Neural cell (in vitro differentiated cells): Measurements from ENCODE around the gene SPI1.

Experiments
- CTCF ChIP-seq: fragments of 450-650 bp; IDR thresholded peaks from 2 replicates; pipeline ENCODE4 v1.5.1; 2014; ENCODE audit warnings: antibody characterized with exemption, mild to moderate bottlenecking, moderate library complexity; ENCODE audit not compliant: poor library complexity, severe bottlenecking
- EP300 ChIP-seq: fragments of 450-650 bp; conservative IDR thresholded peaks from 2 replicates; pipeline ENCODE4 v1.6.1; 2014; ENCODE audit warnings: antibody characterized with exemption, mild to moderate bottlenecking, moderate library complexity; ENCODE audit not compliant: poor library complexity, severe bottlenecking
- EZH2 ChIP-seq: fragments of 200-600, 300-800 bp; shearing (Covaris generic), sonication (generic); IDR thresholded peaks from 2 replicates; pipeline ENCODE4 v1.6.1; 2014; ENCODE audit warnings: antibody characterized with exemption, low read length, borderline replicate concordance, mild to moderate bottlenecking; ENCODE audit not compliant: insufficient read depth, poor library complexity, severe bottlenecking
- POLR2AphosphoS5 ChIP-seq: IDR thresholded peaks from 2 replicates; pipeline ENCODE4 v1.6.1; 2012
- RAD21 ChIP-seq: fragments of 450-650 bp; conservative IDR thresholded peaks from 2 replicates; pipeline ENCODE4 v1.6.1; 2014; ENCODE audit warnings: antibody characterized with exemption, mild to moderate bottlenecking, moderate library complexity
- REST ChIP-seq: IDR thresholded peaks from 2 replicates; pipeline ENCODE4 v1.6.1; 2012; ENCODE audit warnings: borderline replicate concordance
- SMC3 ChIP-seq: fragments of 450-650 bp; conservative IDR thresholded peaks from 2 replicates; pipeline ENCODE4 v1.6.1; 2014; ENCODE audit warnings: antibody characterized with exemption, mild to moderate bottlenecking, moderate library complexity; ENCODE audit not compliant: poor library complexity
- TAF1 ChIP-seq: IDR thresholded peaks from 2 replicates; pipeline ENCODE4 v1.6.1; 2012; ENCODE audit warnings: low read depth

GRCh38 chr11:47378010-47378835 lies at the start of gene SPI1:
- TF ChIP-seq RAD21 (no peak), CTCF (no peak), REST (no peak), TAF1 (no peak), SMC3 (no peak), POLR2AphosphoS5 (no peak), EP300 (no peak), EZH2 (no peak)
